ENCODE data around the gene FAIM2. TPM values are rescaled to one million over a fixed set of nuclear protein-coding genes. Genes with fewer than 3 reads are reported as not detected.
A peak's percentile ranks its signal among the peaks of the same experiment; 100 is the strongest.

The FAIM2 gene
- total and polyA plus RNA-seq, 7 donors: 1.2 to 12.8 (median 6.1) TPM; not detected in 1

GRCh38 chr12:49825971-49826421, 77.7 kb downstream of the FAIM2 start:
- Histone ChIP-seq H3K36me3 (peaks cover 0 to 14% (median 0%) of the 10 kb centered on the region in 4 donors), H3K27me3 (no peaks in the 10 kb centered on the region), H3K4me1 (peaks cover 0 to 62% (median 55%) of the 10 kb centered on the region in 4 donors), H3K9me3 (no peaks in the 10 kb centered on the region), H3K4me3 (no peak overlapping the region), H3K27ac (peak overlapping the region; percentile 36 to 99 (median 85))
- 75 to 82% methylated on average over 4 of the region's 4 CpGs for WGBS, 2 donors
- TF ChIP-seq CTCF (IDR thresholded peaks at IDR 0.05) (no peak), POLR2A (IDR thresholded peaks at IDR 0.05) (no peak), POLR2AphosphoS5 (IDR thresholded peaks at IDR 0.05) (no peak), EP300 (IDR thresholded peaks at IDR 0.05) (no peak)
- intact Hi-C loops (cut with DNase I): no loop called here
- DNase-seq: no peak

DNA sequence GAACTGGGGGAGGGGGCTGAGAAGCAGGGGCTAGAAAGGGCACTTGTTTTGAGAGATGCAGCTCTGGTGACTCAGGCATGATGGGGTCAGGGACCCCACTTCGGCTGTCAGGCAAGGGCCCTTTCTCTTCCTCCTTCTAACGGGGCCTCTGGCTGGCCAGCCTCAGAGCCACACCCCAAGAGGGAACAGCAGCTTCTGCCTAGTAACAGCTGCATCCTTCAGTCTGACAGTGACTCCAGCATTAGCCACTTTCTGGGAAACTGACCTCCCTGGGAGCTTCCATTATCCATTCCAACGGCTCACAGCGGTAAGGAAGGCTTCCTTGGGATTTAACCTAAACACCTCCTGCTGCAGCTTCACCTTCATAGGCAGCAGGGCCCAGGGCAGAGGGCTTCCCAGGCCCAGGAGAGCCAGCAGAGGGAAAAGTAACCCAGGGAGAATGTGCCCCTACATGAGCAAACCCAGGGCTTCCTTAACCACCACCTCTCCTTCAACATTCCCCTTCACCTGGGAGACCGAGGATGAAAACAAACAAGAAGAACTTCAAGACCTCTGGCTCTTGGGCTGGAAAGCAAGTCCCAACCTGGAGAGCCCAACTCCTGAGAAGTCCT, 78.2 kb downstream of the FAIM2 start:
- no peaks in the 10 kb centered on the region for H3K27me3 ChIP-seq
- peaks cover 0 to 67% (median 60%) of the 10 kb centered on the region in 4 donors for H3K4me1 ChIP-seq
- intact Hi-C loops (cut with DNase I): no loop called here
- WGBS, 2 donors: 54 to 61% methylated on average over 5 of the region's 5 CpGs
- H3K9me3 ChIP-seq: no peaks in the 10 kb centered on the region
- peak; percentile 80 for DNase-seq
- H3K27ac ChIP-seq: peak overlapping the region; percentile 49 to 99 (median 85)
- peaks cover 0 to 14% (median 0%) of the 10 kb centered on the region in 4 donors for H3K36me3 ChIP-seq
- no peak overlapping the region for H3K4me3 ChIP-seq
- TF ChIP-seq POLR2A (IDR thresholded peaks at IDR 0.05) (no peak), EP300 (IDR thresholded peaks at IDR 0.05) (no peak)

- TF ChIP-seq CTCF (IDR thresholded peaks at IDR 0.05) (no peak), POLR2A (IDR thresholded peaks at IDR 0.05) (no peak), EP300 (IDR thresholded peaks at IDR 0.05) (no peak), POLR2AphosphoS5 (IDR thresholded peaks at IDR 0.05) (no peak)
- no peak overlapping the region for H3K4me3 ChIP-seq
- peak; percentile 69 for DNase-seq
- peaks cover 0 to 14% (median 0%) of the 10 kb centered on the region in 4 donors for H3K36me3 ChIP-seq
- H3K9me3 ChIP-seq: no peaks in the 10 kb centered on the region
- H3K27me3 ChIP-seq: no peaks in the 10 kb centered on the region
- peak overlapping the region; percentile 49 to 99 (median 85) for H3K27ac ChIP-seq
- intact Hi-C loops (cut with DNase I): no loop called here
- peaks cover 0 to 71% (median 63%) of the 10 kb centered on the region in 4 donors for H3K4me1 ChIP-seq
- WGBS, 2 donors: 60 to 82% methylated on average over 4 of the region's 4 CpGs
These were observed 78.8 kb downstream of the FAIM2 start for GRCh38 chr12:49824895-49825294.

GRCh38 chr12:49824416-49824815, 79.3 kb downstream of the FAIM2 start:
- no peaks in the 10 kb centered on the region for H3K9me3 ChIP-seq
- WGBS, 2 donors: 90 to 91% methylated on average over 8 of the region's 8 CpGs
- peaks cover 0 to 76% (median 65%) of the 10 kb centered on the region in 4 donors for H3K4me1 ChIP-seq
- H3K4me3 ChIP-seq: no peak overlapping the region
- H3K36me3 ChIP-seq: peaks cover 0 to 14% (median 0%) of the 10 kb centered on the region in 4 donors
- peak overlapping the region; percentile 24 to 99 (median 85) for H3K27ac ChIP-seq
- intact Hi-C loops (cut with DNase I): no loop called here
- DNase-seq: no peak
- no peak for TF ChIP-seq POLR2AphosphoS5 (IDR thresholded peaks at IDR 0.05)
- TF ChIP-seq POLR2A (IDR thresholded peaks at IDR 0.05): no peak
- TF ChIP-seq CTCF (IDR thresholded peaks at IDR 0.05): no peak
- TF ChIP-seq EP300 (IDR thresholded peaks at IDR 0.05): no peak
- H3K27me3 ChIP-seq: no peaks in the 10 kb centered on the region

DNA sequence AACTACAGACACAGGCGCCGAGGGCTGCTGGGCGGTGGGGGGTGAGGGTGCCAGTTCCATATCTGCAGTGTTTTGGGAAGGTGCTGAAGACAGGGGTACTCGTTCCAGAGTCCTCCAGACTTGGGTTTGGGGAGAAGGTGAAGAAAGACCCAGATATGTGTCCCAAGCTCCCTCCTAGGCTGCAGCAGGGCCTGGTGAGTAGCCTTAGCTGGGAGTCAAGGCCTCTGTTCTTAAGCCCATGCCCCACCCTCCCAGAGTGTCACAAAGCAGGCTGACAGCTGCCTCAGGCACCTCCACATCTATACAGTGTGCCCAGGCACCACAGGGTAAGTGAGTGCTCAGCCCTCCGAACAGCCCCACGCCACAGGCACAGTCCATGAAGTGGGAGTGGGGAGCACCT, 79.7 kb downstream of the FAIM2 start:
- 94 to 95% methylated on average over 6 of the region's 6 CpGs for WGBS, 2 donors
- H3K27ac ChIP-seq: peak overlapping the region in 2 of 4 donors; percentile 72 to 98
- H3K36me3 ChIP-seq: peaks cover 0 to 14% (median 0%) of the 10 kb centered on the region in 4 donors
- TF ChIP-seq POLR2A (IDR thresholded peaks at IDR 0.05): no peak
- TF ChIP-seq POLR2AphosphoS5 (IDR thresholded peaks at IDR 0.05): no peak
- no peak for TF ChIP-seq EP300 (IDR thresholded peaks at IDR 0.05)
- TF ChIP-seq CTCF (IDR thresholded peaks at IDR 0.05): no peak
- H3K4me3 ChIP-seq: no peak overlapping the region
- H3K9me3 ChIP-seq: no peaks in the 10 kb centered on the region
- peaks cover 0 to 75% (median 63%) of the 10 kb centered on the region in 4 donors for H3K4me1 ChIP-seq
- intact Hi-C loops (cut with DNase I): no loop called here
- DNase-seq: no peak
- no peaks in the 10 kb centered on the region for H3K27me3 ChIP-seq
